ENCODE measurements around the gene SORBS2. TPM values are rescaled to one million over a fixed set of nuclear protein-coding genes. Genes with fewer than 3 reads are reported as not detected.

Gene SORBS2
- total RNA-seq, 1 donor from 2014 or later, result 20.0 TPM

DNA sequence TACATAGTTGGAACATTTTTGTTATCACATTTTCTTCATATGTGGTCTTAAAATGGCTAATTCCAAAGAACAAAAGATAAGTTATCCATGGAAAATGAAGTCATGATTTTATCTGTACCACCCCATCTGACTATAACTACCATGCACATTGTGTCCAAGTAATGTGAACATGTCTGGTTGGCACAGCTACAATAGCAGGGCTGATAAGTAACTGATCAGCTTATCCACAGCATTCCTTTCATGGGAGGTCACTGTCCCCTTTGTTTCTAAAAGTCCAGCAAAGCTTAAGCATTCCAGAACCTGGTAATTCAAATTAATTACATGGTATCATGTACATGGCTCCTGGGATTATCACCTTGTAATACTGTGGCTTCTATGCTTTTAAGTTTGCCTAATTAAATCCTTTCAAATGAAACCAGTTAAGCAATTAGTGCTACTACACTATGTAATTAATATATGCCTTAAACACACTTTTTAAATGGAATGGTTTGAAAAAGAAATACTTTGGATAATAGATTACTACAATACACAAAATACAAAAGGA is 21.1 kb upstream of the SORBS2 start:
- no peak overlapping the region for H3K4me3 Mint-ChIP-seq (ENCODE audit: unreplicated experiment)
- no peaks in the 10 kb centered on the region for H3K36me3 Mint-ChIP-seq (ENCODE audit: low read depth, unreplicated experiment)
- H3K27me3 Mint-ChIP-seq (ENCODE audit: unreplicated experiment), result peaks cover 2% of the 10 kb centered on the region
- no peaks in the 10 kb centered on the region for H3K9me3 Mint-ChIP-seq (ENCODE audit: unreplicated experiment)
- H3K4me1 Mint-ChIP-seq (ENCODE audit: unreplicated experiment), result peaks cover 7% of the 10 kb centered on the region
- H3K27ac Mint-ChIP-seq (ENCODE audit: unreplicated experiment), result peak overlapping the region; percentile 11
- no peak for TF ChIP-seq CTCF (IDR thresholded peaks at IDR 0.05; ENCODE audit: unreplicated experiment)
- no peak for DNase-seq (ENCODE audit: low spot score)

DNA sequence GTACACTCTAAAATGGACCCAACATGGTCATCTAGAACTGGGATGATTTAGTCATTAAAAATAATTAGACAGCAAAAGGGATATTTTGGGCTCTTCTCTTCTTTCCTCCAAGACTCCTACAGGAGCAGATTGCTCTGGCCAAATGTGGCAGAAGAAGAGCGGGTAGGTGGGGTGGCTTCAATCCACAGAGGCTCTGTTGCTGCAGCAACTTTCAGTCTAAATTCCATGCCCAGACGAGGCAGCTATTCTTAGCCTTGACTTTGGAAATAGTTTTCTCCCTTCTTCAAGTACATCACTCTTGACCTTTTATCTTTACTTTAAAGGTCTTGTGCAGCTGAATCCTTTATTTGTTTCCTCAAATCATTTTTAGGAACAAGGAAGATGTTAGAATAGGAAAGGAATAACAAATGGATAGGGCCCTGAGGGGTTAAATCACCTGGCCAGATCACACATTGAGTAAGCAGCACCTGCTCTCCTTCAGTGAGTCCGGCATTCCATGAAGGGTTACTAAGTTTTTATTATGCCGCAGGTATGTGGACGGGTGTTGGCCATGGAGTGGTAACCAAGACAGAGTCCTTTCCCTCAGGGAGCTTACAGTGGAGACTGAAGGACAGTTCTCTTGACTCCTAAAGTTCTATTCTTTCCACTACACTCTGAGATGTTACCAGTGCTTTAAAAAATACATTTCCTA is 19.3 kb upstream of the SORBS2 start:
- H3K9me3 Mint-ChIP-seq (ENCODE audit: unreplicated experiment), result no peaks in the 10 kb centered on the region
- H3K36me3 Mint-ChIP-seq (ENCODE audit: low read depth, unreplicated experiment), result no peaks in the 10 kb centered on the region
- H3K4me1 Mint-ChIP-seq (ENCODE audit: unreplicated experiment), result no peaks in the 10 kb centered on the region
- no peak for TF ChIP-seq CTCF (IDR thresholded peaks at IDR 0.05; ENCODE audit: unreplicated experiment)
- no peak for DNase-seq (ENCODE audit: low spot score)
- no peak overlapping the region for H3K4me3 Mint-ChIP-seq (ENCODE audit: unreplicated experiment)
- H3K27ac Mint-ChIP-seq (ENCODE audit: unreplicated experiment), result no peak overlapping the region
- peaks cover 2% of the 10 kb centered on the region for H3K27me3 Mint-ChIP-seq (ENCODE audit: unreplicated experiment)

GRCh38 chr4:185830263-185830994 is 18.4 kb upstream of the SORBS2 start:
- peaks cover 2% of the 10 kb centered on the region for H3K27me3 Mint-ChIP-seq (ENCODE audit: unreplicated experiment)
- no peaks in the 10 kb centered on the region for H3K9me3 Mint-ChIP-seq (ENCODE audit: unreplicated experiment)
- no peaks in the 10 kb centered on the region for H3K36me3 Mint-ChIP-seq (ENCODE audit: low read depth, unreplicated experiment)
- H3K4me3 Mint-ChIP-seq (ENCODE audit: unreplicated experiment), result no peak overlapping the region
- H3K4me1 Mint-ChIP-seq (ENCODE audit: unreplicated experiment), result no peaks in the 10 kb centered on the region
- no peak for DNase-seq (ENCODE audit: low spot score)
- H3K27ac Mint-ChIP-seq (ENCODE audit: unreplicated experiment), result no peak overlapping the region
- no peak for TF ChIP-seq CTCF (IDR thresholded peaks at IDR 0.05; ENCODE audit: unreplicated experiment)

DNA sequence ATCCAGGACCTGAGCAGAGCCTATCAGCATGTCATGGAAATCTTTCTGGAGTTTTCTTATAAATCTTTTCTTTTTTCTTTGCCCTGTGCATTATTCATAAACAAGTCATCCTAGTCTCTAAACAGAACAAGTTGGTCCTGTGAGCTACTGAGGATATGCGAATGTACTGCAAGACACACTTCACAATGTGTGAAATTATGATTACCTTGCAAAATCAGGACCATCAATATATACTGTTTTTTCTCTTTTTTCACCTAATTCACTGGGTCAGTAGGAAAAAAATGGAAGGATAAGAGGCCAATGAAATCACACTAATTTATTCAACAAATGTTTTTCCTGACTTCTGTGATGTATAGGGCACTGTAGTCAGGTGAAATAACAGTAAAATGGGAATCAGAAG is 14.4 kb upstream of the SORBS2 start:
- Mint-ChIP-seq H3K9me3 (ENCODE audit: unreplicated experiment) (no peaks in the 10 kb centered on the region), H3K27me3 (ENCODE audit: unreplicated experiment) (peaks cover 2% of the 10 kb centered on the region), H3K4me1 (ENCODE audit: unreplicated experiment) (peaks cover 8% of the 10 kb centered on the region), H3K27ac (ENCODE audit: unreplicated experiment) (no peak overlapping the region), H3K4me3 (ENCODE audit: unreplicated experiment) (no peak overlapping the region), H3K36me3 (ENCODE audit: low read depth, unreplicated experiment) (no peaks in the 10 kb centered on the region)
- no peak for DNase-seq (ENCODE audit: low spot score)
- no peak for TF ChIP-seq CTCF (IDR thresholded peaks at IDR 0.05; ENCODE audit: unreplicated experiment)

- TF ChIP-seq CTCF (IDR thresholded peaks at IDR 0.05; ENCODE audit: unreplicated experiment), result no peak
- Mint-ChIP-seq H3K4me3 (ENCODE audit: unreplicated experiment) (no peak overlapping the region), H3K4me1 (ENCODE audit: unreplicated experiment) (peaks cover 8% of the 10 kb centered on the region), H3K27me3 (ENCODE audit: unreplicated experiment) (peaks cover 2% of the 10 kb centered on the region), H3K9me3 (ENCODE audit: unreplicated experiment) (no peaks in the 10 kb centered on the region), H3K27ac (ENCODE audit: unreplicated experiment) (no peak overlapping the region), H3K36me3 (ENCODE audit: low read depth, unreplicated experiment) (no peaks in the 10 kb centered on the region)
- no peak for DNase-seq (ENCODE audit: low spot score)
Measured at GRCh38 chr4:185825737-185826136, 13.7 kb upstream of the SORBS2 start.

All from endothelial cell (in vitro differentiated cells).